ENCODE measurements around the gene XRCC5. TPM values are rescaled to one million over a fixed set of nuclear protein-coding genes. Genes with fewer than 3 reads are reported as not detected.

XRCC5 gene
- total and polyA plus RNA-seq, 2 of the 8 experiments (the other 6 are each of a cell fraction or from before 2014, with no cell fraction given): 308 to 644 TPM

GRCh38 chr2:216183462-216183861 lies 74.3 kb downstream of the XRCC5 start:
- WGBS, 2 experiments (ENCODE audit: extremely low coverage in 1 of 2, insufficient coverage in 1 of 2, insufficient read length in 1 of 2, insufficient replicate concordance in 2 of 2, low coverage in 1 of 2, low lambda C conversion rate in 2 of 2, missing lambda C conversion rate in 1 of 2): 80% methylated on average over 1 of the region's 1 CpG; no CpG with 5 or more reads in 1 of the 2 experiments
- no peaks in the 10 kb centered on the region for H3K9me3 ChIP-seq (ENCODE audit: insufficient read depth in 2 of 2, low read depth in 1 of 2, low read length in 1 of 2)
- DNase-seq (ENCODE audit: low read depth in 1 of 2, low spot score in 2 of 2) (no peak), FAIRE-seq (no peak)
- no peak overlapping the region for H3K18ac ChIP-seq (ENCODE audit: extremely low read depth, low read length)
- no peak overlapping the region for H2BK5ac ChIP-seq (ENCODE audit: low read depth, low read length)
- H3K27me3 ChIP-seq (replicated peaks in 1 of 4; ENCODE audit: control insufficient read depth in 3 of 4, extremely low read depth in 1 of 4, insufficient read depth in 3 of 4, low read length in 3 of 4): no peaks in the 10 kb centered on the region
- peaks cover 6 to 15% of the 10 kb centered on the region in 2 experiments for H4K20me1 ChIP-seq (replicated peaks in 1 of 2; ENCODE audit: control insufficient read depth in 1 of 2, insufficient read depth in 2 of 2, low read length in 2 of 2)
- no peak overlapping the region for H3K27ac ChIP-seq (ENCODE audit: low read depth, low read length)
- POLR2A ChIA-PET (ENCODE audit: partially characterized antibody): interaction anchor here (0.7 to 1.2 kb wide), 5 partner anchors 9 to 87 kb away, joined by 3 to 5 read pairs (median 3); no protein-coding TSS in a partner anchor
- peaks cover 3% of the 10 kb centered on the region; the same call in 1 of the 2 replicates for H3K23me2 ChIP-seq (ENCODE audit: low read depth, low read length)
- H3K79me1 ChIP-seq (ENCODE audit: low read depth, low read length): no peaks in the 10 kb centered on the region; the same call in 1 of the 2 replicates
- H2AFZ ChIP-seq (ENCODE audit: low read length): no peak overlapping the region
- no peak overlapping the region for H2BK12ac ChIP-seq (ENCODE audit: low read depth, low read length)
- H2BK20ac ChIP-seq (ENCODE audit: low read length): no peak overlapping the region
- H2BK15ac ChIP-seq (ENCODE audit: low read length): no peak overlapping the region
- H3K36me3 ChIP-seq (ENCODE audit: control insufficient read depth in 2 of 4, insufficient read depth in 4 of 4, low read length in 3 of 4): peaks cover 0 to 38% (median 10%) of the 10 kb centered on the region in 4 experiments; a peak in 7 of 8 replicates
- H2AK5ac ChIP-seq (ENCODE audit: low read depth, low read length): no peak overlapping the region
- no peak overlapping the region for H4K91ac ChIP-seq (replicated peaks; ENCODE audit: insufficient read length, low read length)
- no peak overlapping the region for H3K9ac ChIP-seq (replicated peaks in 1 of 4; ENCODE audit: extremely low read depth in 1 of 4, low read depth in 3 of 4, low read length in 3 of 4)
- no peak overlapping the region for H3K56ac ChIP-seq (replicated peaks; ENCODE audit: insufficient read length, low read depth, low read length)
- peaks cover 0 to 16% (median 4%) of the 10 kb centered on the region in 4 experiments for H3K4me1 ChIP-seq (replicated peaks in 1 of 4; ENCODE audit: control insufficient read depth in 3 of 4, insufficient read depth in 4 of 4, low read length in 3 of 4)
- CTCF ChIA-PET (ENCODE audit: partially characterized antibody): interaction anchor here (0.5 to 2.3 kb wide), 5 partner anchors 12 to 100 kb away, joined by 3 to 7 read pairs (median 5); no protein-coding TSS in a partner anchor
- H3K14ac ChIP-seq (ENCODE audit: insufficient read length): no peak overlapping the region
- H3K4me3 ChIP-seq (ENCODE audit: extremely low read depth in 1 of 4, insufficient read depth in 2 of 4, low read depth in 3 of 4, low read length in 4 of 4): no peak overlapping the region
- no peak overlapping the region for H3K4me2 ChIP-seq (ENCODE audit: insufficient read depth in 1 of 2, low read depth in 2 of 2, low read length in 2 of 2)
- H4K5ac ChIP-seq (ENCODE audit: insufficient read length, low read depth, low read length): no peak overlapping the region
- no peak overlapping the region for H4K8ac ChIP-seq (ENCODE audit: extremely low read depth, insufficient read depth, low read length)
- peaks cover 0 to 90% of the 10 kb centered on the region in 2 experiments; a peak in 3 of 4 replicates for H3K79me2 ChIP-seq (ENCODE audit: control insufficient read depth in 1 of 2, insufficient read depth in 2 of 2, low read length in 2 of 2)
- no peak overlapping the region for H3K4ac ChIP-seq (replicated peaks; ENCODE audit: insufficient read length, low read depth, low read length)
- no peak overlapping the region for H3K23ac ChIP-seq (ENCODE audit: insufficient read length)
- H2BK120ac ChIP-seq (replicated peaks; ENCODE audit: low read depth, low read length): no peak overlapping the region
- no peak for TF ChIP-seq KDM4A (IDR thresholded peaks at IDR 0.05; ENCODE audit: low read depth, low read length, severe bottlenecking)
- no peak for TF ChIP-seq SP4 (IDR thresholded peaks at IDR 0.05; ENCODE audit: low read length)
- no peak for TF ChIP-seq TCF12 (IDR thresholded peaks at IDR 0.05; ENCODE audit: low read depth, low read length)
- no peak for TF ChIP-seq USF2 (IDR thresholded peaks at IDR 0.05; ENCODE audit: low read length)
- no peak for TF ChIP-seq BRCA1 (IDR thresholded peaks at IDR 0.05; ENCODE audit: low read depth, low read length)
- no peak for TF ChIP-seq MAX (IDR thresholded peaks at IDR 0.05)
- no peak for TF ChIP-seq ATF2 (IDR thresholded peaks at IDR 0.05; ENCODE audit: low read length)
- TF ChIP-seq JUN (IDR thresholded peaks at IDR 0.05; ENCODE audit: low read depth, low read length): no peak
- no peak for TF ChIP-seq SP2 (IDR thresholded peaks at IDR 0.05; ENCODE audit: low read length)
- no peak for TF ChIP-seq RNF2 (IDR thresholded peaks at IDR 0.05; ENCODE audit: borderline replicate concordance, low read depth, low read length, missing control alignments, poor library complexity, severe bottlenecking)
- TF ChIP-seq TEAD4 (IDR thresholded peaks at IDR 0.05; ENCODE audit: low read depth, low read length): no peak

Data from H1 (cell line).